Effector memory CD4-positive, alpha-beta T cell (primary cell): ENCODE measurements around the gene CZIB.

Source experiments
- DNase-seq, 3 donors: peaks; one replicate each; pipeline ENCODE4 v3.0.0-alpha.2; 2020
- H3K27ac ChIP-seq: 2 replicates; pipeline ENCODE4 v1.7.0; 2013; ENCODE audit warnings: mild to moderate bottlenecking, low read length, moderate library complexity; ENCODE audit not compliant: insufficient read depth, poor library complexity, severe bottlenecking
- H3K27me3 ChIP-seq: replicated peaks from 2 replicates; pipeline ENCODE4 v1.7.0; 2013; ENCODE audit warnings: mild to moderate bottlenecking, low read length; ENCODE audit not compliant: insufficient read depth, control insufficient read depth, poor library complexity, severe bottlenecking
- H3K36me3 ChIP-seq: 2 replicates; pipeline ENCODE4 v1.7.0; 2013; ENCODE audit warnings: mild to moderate bottlenecking, low read length, moderate library complexity; ENCODE audit not compliant: control insufficient read depth, insufficient read depth
- H3K4me1 ChIP-seq: 2 replicates; pipeline ENCODE4 v1.7.0; 2013; ENCODE audit warnings: low read length, mild to moderate bottlenecking; ENCODE audit not compliant: control insufficient read depth, insufficient read depth, poor library complexity, severe bottlenecking
- H3K4me3 ChIP-seq: 2 replicates; pipeline ENCODE4 v1.7.0; 2013; ENCODE audit warnings: low read length, low read depth, mild to moderate bottlenecking; ENCODE audit not compliant: insufficient read depth, poor library complexity, severe bottlenecking
- H3K9me3 ChIP-seq: 2 replicates; pipeline ENCODE4 v1.7.0; 2013; ENCODE audit warnings: mild to moderate bottlenecking, low read length, moderate library complexity; ENCODE audit not compliant: control insufficient read depth

Gene CZIB

GRCh38 chr1:53257454-53258081, 37.1 kb upstream of the CZIB start:
- no peak overlapping the region for H3K4me3 ChIP-seq
- no peaks in the 10 kb centered on the region for H3K9me3 ChIP-seq
- H3K36me3 ChIP-seq = peaks cover 35% of the 10 kb centered on the region
- no peaks in the 10 kb centered on the region for H3K27me3 ChIP-seq
- no peaks in the 10 kb centered on the region for H3K4me1 ChIP-seq
- no peak overlapping the region for H3K27ac ChIP-seq
- DNase-seq = no peak

- Histone ChIP-seq H3K4me3 (no peak overlapping the region), H3K9me3 (no peaks in the 10 kb centered on the region), H3K27ac (no peak overlapping the region), H3K4me1 (no peaks in the 10 kb centered on the region), H3K27me3 (no peaks in the 10 kb centered on the region), H3K36me3 (peaks cover 29% of the 10 kb centered on the region)
- no peak for DNase-seq
Measured at GRCh38 chr1:53256511-53257453, 36.3 kb upstream of the CZIB start.

GRCh38 chr1:53255031-53255430, 34.6 kb upstream of the CZIB start:
- Histone ChIP-seq H3K4me1 (no peaks in the 10 kb centered on the region), H3K9me3 (no peaks in the 10 kb centered on the region), H3K27me3 (no peaks in the 10 kb centered on the region), H3K4me3 (no peak overlapping the region), H3K36me3 (peaks cover 19% of the 10 kb centered on the region), H3K27ac (no peak overlapping the region)
- DNase-seq = no peak

GRCh38 chr1:53254011-53254640, 33.7 kb upstream of the CZIB start:
- Histone ChIP-seq H3K9me3 (no peaks in the 10 kb centered on the region), H3K27ac (no peak overlapping the region), H3K4me1 (no peaks in the 10 kb centered on the region), H3K36me3 (peaks cover 12% of the 10 kb centered on the region), H3K27me3 (no peaks in the 10 kb centered on the region), H3K4me3 (no peak overlapping the region)
- DNase-seq = no peak

- H3K27ac ChIP-seq = no peak overlapping the region
- H3K27me3 ChIP-seq = no peaks in the 10 kb centered on the region
- H3K9me3 ChIP-seq = no peaks in the 10 kb centered on the region
- no peak for DNase-seq
- no peaks in the 10 kb centered on the region for H3K4me1 ChIP-seq
- H3K4me3 ChIP-seq = no peak overlapping the region
- peaks cover 3% of the 10 kb centered on the region for H3K36me3 ChIP-seq
Measured at GRCh38 chr1:53250325-53250724, 29.9 kb upstream of the CZIB start.

GRCh38 chr1:53249706-53250105, 29.3 kb upstream of the CZIB start:
- Histone ChIP-seq H3K4me1 (no peaks in the 10 kb centered on the region), H3K27ac (no peak overlapping the region), H3K27me3 (no peaks in the 10 kb centered on the region), H3K4me3 (no peak overlapping the region), H3K9me3 (no peaks in the 10 kb centered on the region), H3K36me3 (peaks cover 1% of the 10 kb centered on the region)
- no peak for DNase-seq

GRCh38 chr1:53246261-53247134, 26.1 kb upstream of the CZIB start:
- Histone ChIP-seq H3K36me3 (no peaks in the 10 kb centered on the region), H3K27me3 (no peaks in the 10 kb centered on the region), H3K9me3 (no peaks in the 10 kb centered on the region), H3K27ac (no peak overlapping the region), H3K4me3 (no peak overlapping the region), H3K4me1 (no peaks in the 10 kb centered on the region)
- DNase-seq = no peak

GRCh38 chr1:53244141-53244540, 23.7 kb upstream of the CZIB start:
- DNase-seq = no peak

GRCh38 chr1:53242381-53242780, 21.9 kb upstream of the CZIB start:
- no peak for DNase-seq
- H3K27ac ChIP-seq = no peak overlapping the region
- H3K27me3 ChIP-seq = no peaks in the 10 kb centered on the region
- H3K4me1 ChIP-seq = peaks cover 15% of the 10 kb centered on the region
- no peaks in the 10 kb centered on the region for H3K9me3 ChIP-seq
- H3K36me3 ChIP-seq = no peaks in the 10 kb centered on the region
- no peak overlapping the region for H3K4me3 ChIP-seq

More at GRCh38 chr1:53244141-53244540, 23.7 kb upstream of the CZIB start:
- H3K9me3 ChIP-seq = no peaks in the 10 kb centered on the region
- H3K36me3 ChIP-seq = no peaks in the 10 kb centered on the region
- H3K4me1 ChIP-seq = no peaks in the 10 kb centered on the region
- H3K27me3 ChIP-seq = no peaks in the 10 kb centered on the region
- H3K4me3 ChIP-seq = no peak overlapping the region
- H3K27ac ChIP-seq = no peak overlapping the region
